Right atrium auricular region (tissue), 2 donors: ENCODE measurements around the gene CATSPERD. TPM values are rescaled to one million over a fixed set of nuclear protein-coding genes. Genes with fewer than 3 reads are reported as not detected.
A peak's percentile ranks its signal among the peaks of the same experiment; 100 is the strongest.

Experiments used
- DNase-seq: peaks from one replicate; pipeline ENCODE4 v3.0.0-alpha.2; 2019; ENCODE audit warnings: low spot score
- H3K27ac ChIP-seq, 2 donors: fragments of 200-600 bp; sonication (generic); 1 replicate in 1 of 2; 2 replicates in 1 of 2; pipeline ENCODE4 v1.5.1; 2016 to 2019
- H3K27me3 ChIP-seq, 2 donors: fragments of 200-600 bp; sonication (generic); one replicate each; pipeline versions ENCODE4 v1.5.1 to v1.6.0; 2017 to 2019
- H3K36me3 ChIP-seq: fragments of 200-600 bp; sonication (generic); one replicate; pipeline ENCODE4 v1.5.1; 2016
- H3K4me1 ChIP-seq, 2 donors: fragments of 200-600 bp; sonication (generic); one replicate each; pipeline versions ENCODE4 v1.5.1 to v1.6.0; 2017 to 2019
- H3K4me3 ChIP-seq, 2 donors: fragments of 200-600 bp; sonication (generic); 1 replicate in 1 of 2; 2 replicates in 1 of 2; pipeline ENCODE4 v1.5.1; 2017 to 2019; ENCODE audit warnings: mild to moderate bottlenecking in 1 of 2, moderate library complexity in 1 of 2
- H3K9me3 ChIP-seq, 2 donors: fragments of 200-600 bp; sonication (generic); one replicate each; pipeline ENCODE4 v1.5.1; 2019
- CTCF ChIP-seq, 2 donors: fragments of 200-600 bp; sonication (generic); IDR thresholded peaks; one replicate each; pipeline ENCODE4 v1.5.1; 2019; ENCODE audit warnings: antibody characterized with exemption in 2 of 2
- total RNA-seq, 2 donors: library from RNA; depleted of rRNA; stranded (reverse); fragments of >200 nt; gene quantifications; one replicate each; pipeline ENCODE4 v1.1.0, GENCODE V29; 2016

CATSPERD gene
- total RNA-seq, 2 donors from 2014 or later: not detected

GRCh38 chr19:5826531-5827341 is 106.3 kb downstream of the CATSPERD start:
- no peak overlapping the region for H3K4me3 ChIP-seq
- TF ChIP-seq CTCF (IDR thresholded peaks at IDR 0.05): peak in 1 of 2 donors; percentile 36
- no peaks in the 10 kb centered on the region for H3K27me3 ChIP-seq

DNA sequence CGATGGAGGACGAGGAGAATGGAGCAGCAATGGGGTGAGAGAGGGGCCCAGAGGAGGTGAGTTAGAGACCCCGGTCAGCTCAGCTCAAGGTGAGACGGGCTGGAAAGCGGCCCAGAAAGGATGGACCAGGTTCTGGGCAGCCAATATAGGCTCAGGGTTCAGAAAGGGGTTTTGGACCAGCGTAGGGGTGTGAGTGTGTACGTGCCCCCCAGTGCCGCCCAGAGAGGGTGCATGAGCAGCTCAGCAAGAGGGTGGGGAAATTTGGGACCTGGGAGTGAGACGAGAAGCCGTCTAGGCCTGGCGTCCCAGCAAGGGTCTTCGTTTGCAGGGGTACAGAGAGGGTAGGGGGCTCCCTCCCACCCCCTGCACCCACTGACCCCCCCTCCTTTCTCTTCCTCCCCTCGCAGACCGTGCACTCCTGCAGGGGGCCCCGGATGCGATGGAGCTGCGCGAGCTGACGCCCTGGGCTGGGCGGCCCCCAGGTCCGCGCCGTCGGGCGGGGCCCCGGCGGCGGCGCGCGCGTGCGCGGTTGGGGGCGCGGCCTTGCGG is 107.0 kb downstream of the CATSPERD start:
- Histone ChIP-seq H3K27ac (peak overlapping the region; percentile 75 to 96), H3K27me3 (no peaks in the 10 kb centered on the region), H3K4me3 (peak overlapping the region; percentile 38 to 51), H3K9me3 (no peaks in the 10 kb centered on the region), H3K36me3 (no peaks in the 10 kb centered on the region), H3K4me1 (peaks cover 0 to 24% of the 10 kb centered on the region in 2 donors)
- DNase-seq: no peak
- TF ChIP-seq CTCF (IDR thresholded peaks at IDR 0.05): no peak

More at GRCh38 chr19:5826531-5827341, 106.3 kb downstream of the CATSPERD start:
- DNase-seq: peak; percentile 61
- H3K36me3 ChIP-seq: no peaks in the 10 kb centered on the region
- peak overlapping the region; percentile 75 to 96 for H3K27ac ChIP-seq
- H3K4me1 ChIP-seq: peaks cover 0 to 24% of the 10 kb centered on the region in 2 donors
- H3K9me3 ChIP-seq: no peaks in the 10 kb centered on the region

DNA sequence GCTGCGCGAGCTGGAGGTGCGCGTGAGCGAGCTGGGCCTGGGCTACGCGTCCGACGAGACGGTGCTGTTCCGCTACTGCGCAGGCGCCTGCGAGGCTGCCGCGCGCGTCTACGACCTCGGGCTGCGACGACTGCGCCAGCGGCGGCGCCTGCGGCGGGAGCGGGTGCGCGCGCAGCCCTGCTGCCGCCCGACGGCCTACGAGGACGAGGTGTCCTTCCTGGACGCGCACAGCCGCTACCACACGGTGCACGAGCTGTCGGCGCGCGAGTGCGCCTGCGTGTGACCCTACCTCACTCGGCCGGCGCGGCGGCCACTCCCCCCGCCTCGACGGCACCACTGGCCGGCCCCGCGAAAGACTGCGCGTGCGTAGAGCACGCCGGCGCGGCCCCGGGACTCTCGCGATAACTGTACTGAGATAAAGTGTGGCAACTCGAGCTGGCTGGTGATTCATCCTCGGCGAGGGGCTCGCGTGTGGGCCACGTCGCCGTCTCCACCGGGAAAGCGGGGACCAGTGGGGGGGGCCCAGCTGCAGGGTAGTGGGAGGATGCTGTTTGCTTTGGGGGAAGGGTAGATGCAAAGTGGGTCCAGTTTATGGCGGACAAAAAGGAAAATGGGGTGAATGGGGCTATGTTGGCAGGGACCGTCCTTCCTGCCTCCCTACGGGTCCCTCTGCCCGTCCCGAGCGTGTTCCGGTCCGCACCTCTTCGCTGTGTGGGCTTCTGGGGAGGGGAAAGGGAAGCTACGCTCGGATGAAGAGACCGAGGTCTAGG is 107.6 kb downstream of the CATSPERD start:
- Histone ChIP-seq H3K27ac (peak overlapping the region; percentile 86 to 96), H3K36me3 (no peaks in the 10 kb centered on the region), H3K27me3 (no peaks in the 10 kb centered on the region), H3K9me3 (no peaks in the 10 kb centered on the region), H3K4me1 (peaks cover 0 to 24% of the 10 kb centered on the region in 2 donors), H3K4me3 (peak overlapping the region; percentile 38 to 51)
- peak; percentile 87 for DNase-seq
- no peak for TF ChIP-seq CTCF (IDR thresholded peaks at IDR 0.05)

Other genes with a start within 250 kb of the CATSPERD start
- gene TINCR, start 152.7 kb upstream of the CATSPERD start, total RNA-seq: under 1 TPM in 1 of 2 donors, not detected in 1; 0.59 TPM
- 10 to 100 TPM; 16.1 to 26.6 TPM for gene SAFB2, start 97.9 kb upstream of the CATSPERD start, total RNA-seq
- gene SAFB, start 97.6 kb upstream of the CATSPERD start, total RNA-seq: 10 to 100 TPM; 31.9 to 32.7 TPM
- gene MICOS13, start 40.1 kb upstream of the CATSPERD start, total RNA-seq: 10 to 100 TPM; 87.7 to 98.8 TPM
- gene HSD11B1L, start 39.6 kb upstream of the CATSPERD start, total RNA-seq: 10 to 100 TPM; 10.3 to 12.6 TPM
- 100 to 1,000 TPM; 222 to 483 TPM for gene RPL36, start 30.3 kb upstream of the CATSPERD start, total RNA-seq
- gene LONP1, start 491 bp upstream of the CATSPERD start, total RNA-seq: 10 to 100 TPM; 65.0 to 65.4 TPM
- gene PRR22, start 64.1 kb downstream of the CATSPERD start, total RNA-seq: under 1 TPM; 0.67 to 0.83 TPM
- gene DUS3L, start 70.5 kb downstream of the CATSPERD start, total RNA-seq: 10 to 100 TPM; 12.1 to 24.8 TPM
- 10 to 100 TPM; 20.9 to 33.7 TPM for gene NRTN, start 84.4 kb downstream of the CATSPERD start, total RNA-seq
- gene FUT6, start 119.1 kb downstream of the CATSPERD start, total RNA-seq: not detected
- not detected for gene FUT3, start 130.8 kb downstream of the CATSPERD start, total RNA-seq
- gene FUT5, start 149.9 kb downstream of the CATSPERD start, total RNA-seq: not detected
- 100 to 1,000 TPM; 368 to 648 TPM for gene NDUFA11, start 183.2 kb downstream of the CATSPERD start, total RNA-seq
- gene VMAC, start 184.2 kb downstream of the CATSPERD start, total RNA-seq: 1 to 10 TPM; 2.6 to 4.1 TPM
- gene CAPS, start 193.6 kb downstream of the CATSPERD start, total RNA-seq: 1 to 10 TPM; 4.5 to 7.3 TPM